HG02852 (cell line): ENCODE measurements around the gene CCL27.

Source experiments
- ATAC-seq: cut with Tn5 transposase; IDR thresholded peaks from one replicate; pipeline ENCODE4 v1.9.1; 2021; ENCODE audit warnings: mild to moderate bottlenecking, moderate library complexity; ENCODE audit not compliant: unreplicated experiment

CCL27 gene

GRCh38 chr9:34685591-34685990 is 23.1 kb upstream of the CCL27 start:
- no peak for ATAC-seq

- no peak for ATAC-seq
Measured at GRCh38 chr9:34684816-34685215, 22.4 kb upstream of the CCL27 start.

GRCh38 chr9:34684145-34684544 is 21.7 kb upstream of the CCL27 start:
- no peak for ATAC-seq

GRCh38 chr9:34675869-34676268 is 13.4 kb upstream of the CCL27 start:
- no peak for ATAC-seq

- no peak for ATAC-seq
Measured at GRCh38 chr9:34675048-34675714, 12.7 kb upstream of the CCL27 start.

- ATAC-seq, result no peak
Measured at GRCh38 chr9:34674440-34674839, 12.0 kb upstream of the CCL27 start.

- ATAC-seq, result no peak
Measured at GRCh38 chr9:34671307-34671706, 8.8 kb upstream of the CCL27 start.

- ATAC-seq, result no peak
Measured at GRCh38 chr9:34669809-34670562, 7.5 kb upstream of the CCL27 start.

GRCh38 chr9:34665381-34666250 is 3.2 kb upstream of the CCL27 start:
- ATAC-seq, result peak; percentile 72

GRCh38 chr9:34665067-34665380 is 2.6 kb upstream of the CCL27 start:
- ATAC-seq, result peak; percentile 13

- ATAC-seq, result peak; percentile 56
Measured at GRCh38 chr9:34664281-34665066, 2.0 kb upstream of the CCL27 start.

GRCh38 chr9:34663303-34663605 is 797 bp upstream of the CCL27 start:
- ATAC-seq, result no peak

GRCh38 chr9:34659592-34660253 is 2.7 kb downstream of the CCL27 start:
- ATAC-seq, result no peak

GRCh38 chr9:34658461-34658860 is 4.0 kb downstream of the CCL27 start:
- ATAC-seq, result no peak

- ATAC-seq, result no peak
Measured at GRCh38 chr9:34656992-34657391, 5.5 kb downstream of the CCL27 start.

- no peak for ATAC-seq
Measured at GRCh38 chr9:34655394-34655793, 7.1 kb downstream of the CCL27 start.

GRCh38 chr9:34654323-34655051 is 8.0 kb downstream of the CCL27 start:
- no peak for ATAC-seq

GRCh38 chr9:34653151-34654072 is 9.0 kb downstream of the CCL27 start:
- ATAC-seq, result no peak

GRCh38 chr9:34652602-34653000 is 9.9 kb downstream of the CCL27 start:
- no peak for ATAC-seq
